Measurements from ENCODE around the gene VPS35. TPM values are rescaled to one million over a fixed set of nuclear protein-coding genes. Genes with fewer than 3 reads are reported as not detected.
A peak's percentile ranks its signal among the peaks of the same experiment; 100 is the strongest.

The VPS35 gene
- total RNA-seq, 2 donors from 2014 or later: 14.5 to 40.5 TPM

DNA sequence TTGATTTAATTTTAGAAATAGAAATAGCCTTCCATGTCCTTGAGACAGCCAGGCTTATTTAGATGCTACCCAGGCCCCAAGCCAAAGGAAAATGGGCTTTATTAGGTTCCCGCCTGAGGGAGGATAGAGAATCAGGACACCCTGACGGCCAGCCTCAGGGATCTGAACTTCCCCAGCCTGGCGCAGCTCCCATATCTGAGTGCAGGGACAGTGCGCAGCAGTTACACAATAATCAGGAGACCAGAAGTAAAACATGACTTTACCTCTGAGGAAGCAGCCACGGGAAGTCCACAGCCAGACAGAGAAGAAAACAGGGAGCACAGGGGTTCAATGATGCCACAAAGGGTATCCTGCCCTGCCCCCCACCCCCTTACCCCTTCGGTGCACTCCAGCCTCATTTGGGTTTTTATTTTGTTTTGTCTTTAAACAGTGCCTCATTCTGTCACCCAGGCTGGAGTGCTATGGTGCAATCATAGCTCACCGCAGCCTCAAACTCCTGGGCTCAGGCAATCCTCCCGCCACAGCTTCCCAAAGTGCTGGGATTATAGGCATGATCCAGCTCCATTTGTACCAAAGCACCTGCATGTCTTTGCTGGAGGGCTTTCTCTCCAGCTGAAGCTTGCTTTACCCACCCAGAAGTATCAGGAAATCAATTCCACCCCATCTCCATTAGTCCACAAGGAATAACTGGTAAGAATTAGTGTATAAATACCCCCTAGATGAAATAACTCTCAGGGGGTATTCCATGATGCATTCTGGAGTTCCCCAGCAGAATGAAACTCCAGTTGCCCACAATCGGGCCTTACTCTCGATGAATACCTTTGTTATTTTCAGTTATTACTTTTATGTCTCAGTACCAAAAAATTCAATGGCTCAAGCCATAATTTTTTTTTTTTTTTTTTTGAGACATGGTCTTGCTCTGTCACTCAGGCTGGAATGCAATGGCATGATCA, 22.4 kb upstream of the VPS35 start:
- WGBS, 2 donors: 66 to 86% methylated on average over 10 of the region's 10 CpGs
- no peak for ATAC-seq

DNA sequence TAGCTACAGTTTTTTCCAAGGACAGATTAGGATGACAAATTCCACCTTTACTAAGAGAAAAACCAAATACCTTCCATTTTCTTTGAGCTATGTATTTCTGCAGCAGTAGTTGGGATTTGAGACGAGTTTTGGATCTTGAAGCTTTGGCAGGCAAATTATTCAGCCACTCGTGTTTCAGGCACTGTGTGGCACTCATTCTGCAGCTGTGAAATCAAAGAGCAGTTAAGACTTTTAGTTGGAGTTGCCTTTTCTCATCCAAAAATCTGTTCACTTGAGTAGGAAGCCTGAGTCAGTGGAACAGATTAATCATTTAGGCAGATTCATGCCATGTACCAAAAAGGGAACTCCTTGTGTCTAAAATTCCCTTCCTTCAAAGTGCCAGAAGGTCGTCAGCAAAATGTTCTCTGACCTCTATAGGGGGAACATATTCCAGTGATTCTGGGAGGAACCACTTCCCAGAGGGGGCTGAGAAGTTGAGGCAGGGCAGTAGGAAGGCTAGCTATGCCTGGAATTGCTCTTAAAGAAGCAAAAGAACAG, 20.6 kb upstream of the VPS35 start:
- H3K9me3 ChIP-seq: no peaks in the 10 kb centered on the region
- TF ChIP-seq POLR2A (IDR thresholded peaks at IDR 0.05): no peak
- TF ChIP-seq, protein P1, sequence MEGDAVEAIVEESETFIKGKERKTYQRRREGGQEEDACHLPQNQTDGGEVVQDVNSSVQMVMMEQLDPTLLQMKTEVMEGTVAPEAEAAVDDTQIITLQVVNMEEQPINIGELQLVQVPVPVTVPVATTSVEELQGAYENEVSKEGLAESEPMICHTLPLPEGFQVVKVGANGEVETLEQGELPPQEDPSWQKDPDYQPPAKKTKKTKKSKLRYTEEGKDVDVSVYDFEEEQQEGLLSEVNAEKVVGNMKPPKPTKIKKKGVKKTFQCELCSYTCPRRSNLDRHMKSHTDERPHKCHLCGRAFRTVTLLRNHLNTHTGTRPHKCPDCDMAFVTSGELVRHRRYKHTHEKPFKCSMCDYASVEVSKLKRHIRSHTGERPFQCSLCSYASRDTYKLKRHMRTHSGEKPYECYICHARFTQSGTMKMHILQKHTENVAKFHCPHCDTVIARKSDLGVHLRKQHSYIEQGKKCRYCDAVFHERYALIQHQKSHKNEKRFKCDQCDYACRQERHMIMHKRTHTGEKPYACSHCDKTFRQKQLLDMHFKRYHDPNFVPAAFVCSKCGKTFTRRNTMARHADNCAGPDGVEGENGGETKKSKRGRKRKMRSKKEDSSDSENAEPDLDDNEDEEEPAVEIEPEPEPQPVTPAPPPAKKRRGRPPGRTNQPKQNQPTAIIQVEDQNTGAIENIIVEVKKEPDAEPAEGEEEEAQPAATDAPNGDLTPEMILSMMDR (IDR thresholded peaks at IDR 0.05): no peak
- no peak for ATAC-seq
- H3K27ac ChIP-seq: no peak overlapping the region
- no peaks in the 10 kb centered on the region for H3K27me3 ChIP-seq
- H3K4me1 ChIP-seq: no peaks in the 10 kb centered on the region
- H3K36me3 ChIP-seq (replicated peaks in 1 of 2; ENCODE audit: insufficient read depth in 1 of 2, low read depth in 2 of 2): no peaks in the 10 kb centered on the region
- no peak for DNase-seq
- intact Hi-C loops (cut with DNase I): no loop called here
- no peak overlapping the region for H3K4me3 ChIP-seq
- 25 to 50% methylated on average over 3 of the region's 3 CpGs for WGBS, 2 donors

More for the DNA sequence above, 22.4 kb upstream of the VPS35 start:
- Histone ChIP-seq H3K27ac (no peak overlapping the region), H3K36me3 (replicated peaks in 1 of 2; ENCODE audit: insufficient read depth in 1 of 2, low read depth in 2 of 2) (no peaks in the 10 kb centered on the region), H3K4me1 (no peaks in the 10 kb centered on the region), H3K27me3 (no peaks in the 10 kb centered on the region), H3K4me3 (no peak overlapping the region), H3K9me3 (no peaks in the 10 kb centered on the region)
- peak in 1 of 4 donors; percentile 32 for DNase-seq
- TF ChIP-seq POLR2A (IDR thresholded peaks at IDR 0.05): no peak
- TF ChIP-seq, protein P1 (IDR thresholded peaks at IDR 0.05): no peak
- intact Hi-C loops (cut with DNase I): no loop called here

DNA sequence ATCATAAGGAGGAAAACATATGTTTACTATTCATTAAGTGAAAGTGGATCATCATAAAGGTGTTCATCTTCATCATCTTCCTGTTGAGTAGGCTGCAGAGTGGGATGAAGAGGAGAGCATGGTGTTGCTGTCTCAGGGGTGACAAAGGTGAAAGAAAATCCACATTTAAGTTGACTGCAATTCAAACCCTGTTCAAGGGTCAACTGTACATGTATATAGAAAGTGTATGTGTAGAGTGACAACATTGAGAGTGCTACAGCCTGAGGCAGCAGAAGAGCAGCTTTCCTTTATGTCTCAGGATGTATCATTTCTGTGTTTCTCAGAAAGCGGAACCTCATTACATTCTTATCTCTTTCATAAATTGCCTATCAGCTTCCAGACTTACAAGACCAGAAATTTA, 17.7 kb upstream of the VPS35 start:
- H3K27ac ChIP-seq: no peak overlapping the region
- no peaks in the 10 kb centered on the region for H3K27me3 ChIP-seq
- H3K4me1 ChIP-seq: no peaks in the 10 kb centered on the region
- intact Hi-C loops (cut with DNase I): no loop called here
- H3K36me3 ChIP-seq (replicated peaks in 1 of 2; ENCODE audit: insufficient read depth in 1 of 2, low read depth in 2 of 2): no peaks in the 10 kb centered on the region
- TF ChIP-seq, protein P1 (IDR thresholded peaks at IDR 0.05): no peak
- TF ChIP-seq POLR2A (IDR thresholded peaks at IDR 0.05): no peak
- ATAC-seq (no peak), DNase-seq (no peak)
- 0% methylated on average over 1 of the region's 1 CpG for WGBS, 2 donors
- no peak overlapping the region for H3K4me3 ChIP-seq
- H3K9me3 ChIP-seq: no peaks in the 10 kb centered on the region

DNA sequence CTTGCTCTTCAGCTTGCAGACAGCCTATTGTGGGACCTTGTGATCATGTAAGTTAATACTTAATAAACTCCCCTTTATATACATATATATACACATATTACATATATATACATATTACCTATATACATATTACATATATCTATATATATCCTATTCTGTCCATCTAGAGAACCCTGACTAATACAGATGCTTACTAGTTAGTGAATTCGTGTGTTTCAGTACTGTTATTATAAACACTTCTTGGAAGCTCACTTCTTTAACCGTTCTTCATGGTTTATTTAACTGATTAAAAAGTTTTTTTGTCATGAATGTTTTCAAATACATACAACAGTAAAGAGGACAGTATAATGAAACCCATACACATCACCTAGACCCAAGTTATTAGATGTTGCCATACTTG, 13.1 kb upstream of the VPS35 start:
- intact Hi-C loops (cut with DNase I): no loop called here
- TF ChIP-seq POLR2A (IDR thresholded peaks at IDR 0.05): no peak
- TF ChIP-seq, protein P1 (IDR thresholded peaks at IDR 0.05): no peak
- H3K27me3 ChIP-seq: no peaks in the 10 kb centered on the region
- ATAC-seq (no peak), DNase-seq (no peak)
- no peaks in the 10 kb centered on the region for H3K36me3 ChIP-seq (replicated peaks in 1 of 2; ENCODE audit: insufficient read depth in 1 of 2, low read depth in 2 of 2)
- 86 to 91% methylated on average over 2 of the region's 2 CpGs for WGBS, 2 donors
- no peaks in the 10 kb centered on the region for H3K9me3 ChIP-seq
- no peak overlapping the region for H3K27ac ChIP-seq
- no peaks in the 10 kb centered on the region for H3K4me1 ChIP-seq
- no peak overlapping the region for H3K4me3 ChIP-seq

All from body of pancreas (tissue), 4 donors.